Cardiac fibroblast (primary cell): ENCODE measurements around the gene EPB41L2.

Experiments used
- DNase-seq, 2 donors: peaks; one replicate each; pipeline versions ENCODE4 v3.0.0 to v3.0.0-alpha.2; 2010; ENCODE audit warnings: low read depth in 2 of 2
- H3K4me3 ChIP-seq, 2 donors: replicated peaks in 1 of 2; 1 replicate in 1 of 2; 2 replicates in 1 of 2; pipeline ENCODE4 v1.5.1; 2011; ENCODE audit warnings: low read depth in 2 of 2, low read length in 2 of 2, mild to moderate bottlenecking in 2 of 2, moderate library complexity in 1 of 2
- TF ChIP-seq, protein P1 (sequence below): IDR thresholded peaks from one replicate; pipeline ENCODE4 v1.5.1; 2011; ENCODE audit warnings: low read depth, mild to moderate bottlenecking, low read length, inconsistent platforms

The EPB41L2 gene

GRCh38 chr6:130966344-130966980 is 96.6 kb downstream of the EPB41L2 start:
- TF ChIP-seq, protein P1, sequence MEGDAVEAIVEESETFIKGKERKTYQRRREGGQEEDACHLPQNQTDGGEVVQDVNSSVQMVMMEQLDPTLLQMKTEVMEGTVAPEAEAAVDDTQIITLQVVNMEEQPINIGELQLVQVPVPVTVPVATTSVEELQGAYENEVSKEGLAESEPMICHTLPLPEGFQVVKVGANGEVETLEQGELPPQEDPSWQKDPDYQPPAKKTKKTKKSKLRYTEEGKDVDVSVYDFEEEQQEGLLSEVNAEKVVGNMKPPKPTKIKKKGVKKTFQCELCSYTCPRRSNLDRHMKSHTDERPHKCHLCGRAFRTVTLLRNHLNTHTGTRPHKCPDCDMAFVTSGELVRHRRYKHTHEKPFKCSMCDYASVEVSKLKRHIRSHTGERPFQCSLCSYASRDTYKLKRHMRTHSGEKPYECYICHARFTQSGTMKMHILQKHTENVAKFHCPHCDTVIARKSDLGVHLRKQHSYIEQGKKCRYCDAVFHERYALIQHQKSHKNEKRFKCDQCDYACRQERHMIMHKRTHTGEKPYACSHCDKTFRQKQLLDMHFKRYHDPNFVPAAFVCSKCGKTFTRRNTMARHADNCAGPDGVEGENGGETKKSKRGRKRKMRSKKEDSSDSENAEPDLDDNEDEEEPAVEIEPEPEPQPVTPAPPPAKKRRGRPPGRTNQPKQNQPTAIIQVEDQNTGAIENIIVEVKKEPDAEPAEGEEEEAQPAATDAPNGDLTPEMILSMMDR = no peak
- H3K4me3 ChIP-seq = no peak overlapping the region
- DNase-seq = no peak

DNA sequence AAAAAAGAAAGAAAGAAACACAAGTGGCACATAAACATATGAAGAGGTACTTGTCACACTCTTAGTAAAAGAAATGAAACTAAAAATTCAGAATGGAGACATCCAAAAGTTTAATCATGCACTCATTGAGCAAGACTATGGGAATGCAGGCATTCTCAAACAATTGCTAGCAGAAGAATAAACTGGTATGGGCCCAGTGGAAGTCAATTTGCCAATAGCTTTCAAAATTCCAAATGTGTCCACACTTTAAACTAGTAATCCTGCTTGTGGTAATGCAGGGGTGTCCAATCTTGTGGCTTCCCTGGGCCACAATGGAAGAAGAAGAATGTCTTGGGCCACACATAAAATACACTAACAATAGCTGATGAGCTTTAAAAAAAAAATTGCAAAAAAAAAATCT is 97.4 kb downstream of the EPB41L2 start:
- DNase-seq = peak; percentile 76 to 88
- H3K4me3 ChIP-seq = no peak overlapping the region
- TF ChIP-seq, protein P1 = no peak

DNA sequence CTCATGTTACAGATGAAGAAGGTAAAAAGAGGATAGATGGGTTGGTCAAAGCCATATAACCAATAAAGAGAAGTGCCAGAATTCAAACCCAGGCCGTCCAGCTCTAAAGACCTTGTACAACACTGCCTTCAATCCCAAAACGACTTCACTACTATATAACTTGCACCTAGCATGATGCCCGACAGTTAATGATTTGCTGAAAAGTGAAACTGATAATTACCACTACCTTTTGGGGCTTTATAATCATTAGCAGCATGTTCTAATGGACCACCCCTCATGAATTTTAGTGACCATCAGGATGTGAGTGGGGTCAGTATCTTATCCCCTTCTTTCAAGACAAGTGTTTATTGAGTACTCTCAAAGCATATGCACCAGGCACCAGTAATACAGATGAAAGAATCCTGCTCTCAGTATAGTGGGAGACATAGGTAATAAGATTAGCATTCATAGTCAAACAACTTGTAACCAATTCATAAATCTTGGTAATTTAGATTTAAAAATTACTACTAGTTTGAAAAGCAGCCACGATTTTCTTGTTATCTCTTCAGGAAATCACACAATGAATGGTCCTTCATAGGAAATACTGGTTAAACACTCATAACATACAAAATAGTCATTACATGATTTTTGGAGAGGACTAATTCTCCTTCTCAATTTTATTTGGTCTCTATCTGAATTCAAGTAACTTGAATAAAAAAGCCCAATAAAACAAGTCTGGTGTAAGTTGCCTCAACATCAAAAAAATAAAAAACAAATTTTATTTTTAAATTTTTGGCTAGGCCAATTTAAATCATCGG is 98.0 kb downstream of the EPB41L2 start:
- H3K4me3 ChIP-seq = no peak overlapping the region
- no peak for DNase-seq
- TF ChIP-seq, protein P1 = no peak

- TF ChIP-seq, protein P1 = no peak
- DNase-seq = no peak
- H3K4me3 ChIP-seq = no peak overlapping the region
These were observed 98.8 kb downstream of the EPB41L2 start for GRCh38 chr6:130964289-130964688.

GRCh38 chr6:130962966-130963365 is 100.1 kb downstream of the EPB41L2 start:
- TF ChIP-seq, protein P1 = no peak

DNA sequence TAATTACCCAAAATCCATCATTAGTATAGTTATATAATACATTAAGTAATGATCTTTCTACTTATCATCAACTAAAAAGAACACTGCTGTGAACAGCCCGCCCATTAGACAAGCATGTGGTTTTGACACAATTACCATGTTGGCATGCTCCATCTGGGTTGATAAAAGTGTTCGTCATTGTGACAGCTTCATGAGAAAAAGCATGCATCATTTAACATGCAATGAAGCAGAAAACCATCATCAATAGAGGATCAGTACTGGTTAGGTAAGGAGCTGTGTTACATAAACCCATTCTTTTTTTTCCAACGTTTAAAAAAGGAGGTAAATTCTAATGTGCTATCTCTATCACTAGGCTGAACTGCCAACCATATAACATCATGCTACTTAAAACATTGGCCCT is 101.9 kb downstream of the EPB41L2 start:
- TF ChIP-seq, protein P1 = no peak
- no peak overlapping the region for H3K4me3 ChIP-seq
- DNase-seq = no peak

More at GRCh38 chr6:130962966-130963365, 100.1 kb downstream of the EPB41L2 start:
- no peak for DNase-seq
- no peak overlapping the region for H3K4me3 ChIP-seq
